NCI-H2107 treated with DMSO at 0.1 percent for 48 hours (cell line): ENCODE data around the gene DGUOK.
A peak's percentile ranks its signal among the peaks of the same experiment; 100 is the strongest.

Experiments used
- DNase-seq: peaks from one replicate; lab custom pipeline; 2025; ENCODE audit not compliant: unreplicated experiment; lab: John Stamatoyannopoulos, UW

DGUOK gene

GRCh38 chr2:73993778-73994177 is 67.1 kb downstream of the DGUOK start:
- DNase-seq, result no peak

GRCh38 chr2:73994178-73994831 is 67.6 kb downstream of the DGUOK start:
- no peak for DNase-seq

- DNase-seq, result no peak
These were observed 69.1 kb downstream of the DGUOK start for GRCh38 chr2:73995810-73996209.

- DNase-seq, result no peak
These were observed 71.1 kb downstream of the DGUOK start for GRCh38 chr2:73997813-73998212.

- DNase-seq, result no peak
These were observed 71.8 kb downstream of the DGUOK start for GRCh38 chr2:73998451-73998850.

GRCh38 chr2:73998933-73999332 is 72.3 kb downstream of the DGUOK start:
- DNase-seq, result no peak

- DNase-seq, result no peak
These were observed 73.4 kb downstream of the DGUOK start for GRCh38 chr2:73999881-74000597.

GRCh38 chr2:74000666-74001065 is 74.0 kb downstream of the DGUOK start:
- no peak for DNase-seq

- no peak for DNase-seq
These were observed 74.4 kb downstream of the DGUOK start for GRCh38 chr2:74001121-74001520.

GRCh38 chr2:74001781-74002504 is 75.3 kb downstream of the DGUOK start:
- no peak for DNase-seq

GRCh38 chr2:74002505-74003421 is 76.1 kb downstream of the DGUOK start:
- peak; percentile 44 for DNase-seq

GRCh38 chr2:74003494-74004211 is 77.0 kb downstream of the DGUOK start:
- DNase-seq, result no peak

GRCh38 chr2:74004212-74005182 is 77.8 kb downstream of the DGUOK start:
- no peak for DNase-seq

GRCh38 chr2:74005786-74006185 is 79.1 kb downstream of the DGUOK start:
- no peak for DNase-seq

GRCh38 chr2:74006459-74006858 is 79.8 kb downstream of the DGUOK start:
- no peak for DNase-seq

- DNase-seq, result no peak
These were observed 80.4 kb downstream of the DGUOK start for GRCh38 chr2:74007121-74007520.

- no peak for DNase-seq
These were observed 81.0 kb downstream of the DGUOK start for GRCh38 chr2:74007711-74008110.
